Suprapubic skin (tissue), 4 donors: Measurements from ENCODE around the gene HAUS7. TPM values are rescaled to one million over a fixed set of nuclear protein-coding genes. Genes with fewer than 3 reads are reported as not detected.
"Not testable (repeated sequence)": the region's sequence is repeated elsewhere in the genome, so short reads cannot be mapped to it uniquely, and the experiment has no call there.

ENCODE experiments used
- DNase-seq, 2 donors: peaks; one replicate each; pipeline ENCODE4 v3.0.0-alpha.2; 2019; ENCODE audit warnings: low spot score in 2 of 2
- H3K27ac ChIP-seq: fragments of 200-600 bp; sonication (generic); one replicate; pipeline ENCODE4 v1.5.1; 2019
- H3K27me3 ChIP-seq: fragments of 200-600 bp; sonication (generic); one replicate; pipeline ENCODE4 v1.5.1; 2019
- H3K36me3 ChIP-seq: fragments of 200-600 bp; sonication (generic); one replicate; pipeline ENCODE4 v1.5.1; 2019
- H3K4me1 ChIP-seq: fragments of 200-600 bp; sonication (generic); one replicate; pipeline ENCODE4 v1.5.1; 2019
- H3K4me3 ChIP-seq: fragments of 200-600 bp; sonication (generic); one replicate; pipeline ENCODE4 v1.5.1; 2019; ENCODE audit warnings: mild to moderate bottlenecking
- H3K9me3 ChIP-seq: fragments of 200-600 bp; sonication (generic); one replicate; pipeline ENCODE4 v1.5.1; 2019
- EP300 ChIP-seq: sonication (generic); formaldehyde crosslinking; IDR thresholded peaks from one replicate; pipeline ENCODE4 v1.6.1; 2017; ENCODE audit warnings: antibody characterized with exemption
- POLR2A ChIP-seq, 2 donors: fragments of 450-650 bp; IDR thresholded peaks; one replicate each; pipeline ENCODE4 v1.6.1; 2017; ENCODE audit warnings: antibody characterized with exemption in 2 of 2, mild to moderate bottlenecking in 2 of 2, moderate library complexity in 2 of 2
- POLR2AphosphoS5 ChIP-seq, 3 donors: sonication (generic); formaldehyde crosslinking; IDR thresholded peaks; one replicate each; pipeline ENCODE4 v1.6.1; 2017; ENCODE audit warnings: antibody characterized with exemption in 3 of 3
- WGBS: methylation state at CpG from one replicate; pipeline ENCODE4 v1.1.5; 2018; 5-methylcytosine and 5-hydroxymethylcytosine counted together
- total RNA-seq, 4 donors: library from RNA; depleted of rRNA; stranded (reverse); fragments of >200 nt; gene quantifications; one replicate each; pipeline ENCODE4 v1.1.0, GENCODE V29; 2016
- TF ChIP-seq, protein P1 (sequence below), 2 donors: fragments of 200-600 bp in 1 of 2; fragments of 450-650 bp in 1 of 2; sonication (generic) in 1 of 2; IDR thresholded peaks; one replicate each; pipeline ENCODE4 v1.5.1; 2016 to 2019; ENCODE audit warnings: antibody characterized with exemption in 2 of 2, mild to moderate bottlenecking in 1 of 2, moderate library complexity in 1 of 2

Gene HAUS7
- total RNA-seq, 4 donors from 2014 or later = 16.4 to 43.4 (median 18.9) TPM

DNA sequence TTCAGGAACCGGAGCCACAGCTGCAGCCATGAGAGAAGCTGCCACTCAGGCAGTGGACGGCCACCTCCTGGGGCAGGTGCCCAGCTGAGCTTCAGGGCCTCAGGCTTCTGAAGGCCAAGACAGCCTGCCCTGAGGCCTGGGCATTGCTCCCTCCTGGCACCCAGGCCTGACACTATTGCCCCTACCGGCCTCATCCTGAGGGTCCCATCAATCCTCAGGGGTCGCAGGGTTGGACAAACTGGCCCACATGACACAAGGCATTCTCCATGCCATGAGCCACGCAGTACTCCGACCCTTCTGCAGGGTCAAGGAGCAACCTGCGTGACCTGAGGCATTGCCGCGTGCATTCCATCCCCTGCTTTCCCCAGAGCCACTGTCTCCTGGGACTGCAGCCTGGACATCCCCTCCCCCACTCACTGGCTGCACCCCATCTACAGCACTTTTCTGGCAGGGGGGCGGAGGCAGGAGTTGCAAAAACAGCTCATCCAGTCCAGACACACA lies 62.1 kb downstream of the HAUS7 start:
- no peaks in the 10 kb centered on the region for H3K27me3 ChIP-seq
- 75% methylated on average over 8 of the region's 10 CpGs for WGBS
- no peaks in the 10 kb centered on the region for H3K36me3 ChIP-seq
- no peak overlapping the region for H3K4me3 ChIP-seq
- H3K4me1 ChIP-seq = peaks cover 18% of the 10 kb centered on the region
- H3K9me3 ChIP-seq = no peaks in the 10 kb centered on the region
- DNase-seq = no peak
- no peak overlapping the region for H3K27ac ChIP-seq
- TF ChIP-seq, protein P1, sequence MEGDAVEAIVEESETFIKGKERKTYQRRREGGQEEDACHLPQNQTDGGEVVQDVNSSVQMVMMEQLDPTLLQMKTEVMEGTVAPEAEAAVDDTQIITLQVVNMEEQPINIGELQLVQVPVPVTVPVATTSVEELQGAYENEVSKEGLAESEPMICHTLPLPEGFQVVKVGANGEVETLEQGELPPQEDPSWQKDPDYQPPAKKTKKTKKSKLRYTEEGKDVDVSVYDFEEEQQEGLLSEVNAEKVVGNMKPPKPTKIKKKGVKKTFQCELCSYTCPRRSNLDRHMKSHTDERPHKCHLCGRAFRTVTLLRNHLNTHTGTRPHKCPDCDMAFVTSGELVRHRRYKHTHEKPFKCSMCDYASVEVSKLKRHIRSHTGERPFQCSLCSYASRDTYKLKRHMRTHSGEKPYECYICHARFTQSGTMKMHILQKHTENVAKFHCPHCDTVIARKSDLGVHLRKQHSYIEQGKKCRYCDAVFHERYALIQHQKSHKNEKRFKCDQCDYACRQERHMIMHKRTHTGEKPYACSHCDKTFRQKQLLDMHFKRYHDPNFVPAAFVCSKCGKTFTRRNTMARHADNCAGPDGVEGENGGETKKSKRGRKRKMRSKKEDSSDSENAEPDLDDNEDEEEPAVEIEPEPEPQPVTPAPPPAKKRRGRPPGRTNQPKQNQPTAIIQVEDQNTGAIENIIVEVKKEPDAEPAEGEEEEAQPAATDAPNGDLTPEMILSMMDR (IDR thresholded peaks at IDR 0.05) = no peak
- TF ChIP-seq POLR2A (IDR thresholded peaks at IDR 0.05) (no peak), POLR2AphosphoS5 (IDR thresholded peaks at IDR 0.05) (no peak), EP300 (no peak)

DNA sequence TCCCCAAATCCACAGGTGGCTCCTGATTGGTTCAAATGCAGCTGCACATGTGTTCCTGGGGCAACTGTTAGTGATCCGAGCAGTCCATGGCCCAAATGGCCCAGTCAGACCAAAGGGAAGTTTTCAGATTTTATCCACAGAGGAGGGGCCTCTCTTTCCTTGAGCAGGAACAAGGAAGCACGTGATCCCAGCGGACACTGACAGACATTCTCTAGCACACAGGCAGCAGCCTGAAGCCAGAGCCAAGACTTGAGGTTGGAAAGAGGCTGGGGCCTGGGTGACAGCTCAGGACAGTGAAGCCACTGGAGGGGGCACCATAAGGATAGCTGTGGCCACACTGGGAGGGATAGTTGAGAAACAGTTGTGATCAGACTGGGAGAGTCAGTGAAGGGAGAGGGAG lies 62.6 kb downstream of the HAUS7 start:
- Histone ChIP-seq H3K9me3 (no peaks in the 10 kb centered on the region), H3K36me3 (no peaks in the 10 kb centered on the region), H3K27me3 (no peaks in the 10 kb centered on the region), H3K4me3 (no peak overlapping the region), H3K27ac (no peak overlapping the region), H3K4me1 (peaks cover 18% of the 10 kb centered on the region)
- TF ChIP-seq, protein P1 (IDR thresholded peaks at IDR 0.05) = no peak
- TF ChIP-seq POLR2A (IDR thresholded peaks at IDR 0.05) (no peak), POLR2AphosphoS5 (IDR thresholded peaks at IDR 0.05) (no peak), EP300 (no peak)
- 70% methylated on average over 2 of the region's 3 CpGs for WGBS
- no peak for DNase-seq

DNA sequence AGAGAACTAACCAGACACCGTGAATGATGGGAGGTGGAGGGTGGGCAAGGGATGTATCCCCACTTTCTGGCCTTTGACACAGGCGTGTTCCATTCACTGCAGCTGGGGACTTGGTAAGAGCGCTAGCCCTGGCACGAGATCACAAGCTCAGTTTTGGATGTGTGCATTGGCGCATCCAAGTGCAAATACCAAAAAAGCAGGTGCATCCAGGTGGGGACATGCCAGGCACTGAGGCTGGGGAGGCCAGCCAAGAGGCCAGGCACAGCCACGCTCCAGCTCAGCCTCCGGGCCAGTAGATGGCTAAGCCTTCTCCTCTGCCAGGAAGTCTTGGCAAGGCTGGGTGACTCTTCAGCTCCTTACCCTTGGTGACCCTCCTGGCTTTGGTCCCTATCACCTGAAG lies 63.5 kb downstream of the HAUS7 start:
- DNase-seq = no peak
- H3K36me3 ChIP-seq = no peaks in the 10 kb centered on the region

DNA sequence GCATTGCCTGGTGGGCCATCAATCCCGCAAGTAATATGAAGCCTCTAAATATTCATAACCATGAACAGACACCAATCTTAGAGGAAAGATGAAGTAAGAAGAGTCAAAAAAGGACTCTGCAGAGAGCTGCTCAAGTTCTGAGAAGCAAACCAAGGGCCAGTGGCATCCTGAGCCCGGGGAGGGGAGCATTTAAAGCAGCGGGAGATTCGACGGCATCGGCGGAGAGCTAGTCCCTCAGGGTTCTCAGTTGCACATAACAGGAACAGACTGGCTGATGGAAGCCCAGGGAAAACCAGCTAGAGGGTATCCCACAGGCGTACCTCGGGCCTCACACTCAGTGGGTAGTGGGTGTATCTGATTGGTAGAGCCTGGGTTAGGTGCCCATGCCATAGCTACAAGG lies 64.4 kb downstream of the HAUS7 start:
- WGBS = 87% methylated on average over 7 of the region's 9 CpGs
- Histone ChIP-seq H3K4me1 (peaks cover under 1% of the 10 kb centered on the region), H3K36me3 (no peaks in the 10 kb centered on the region), H3K4me3 (no peak overlapping the region), H3K27ac (no peak overlapping the region), H3K27me3 (no peaks in the 10 kb centered on the region), H3K9me3 (no peaks in the 10 kb centered on the region)
- DNase-seq = no peak
- TF ChIP-seq POLR2A (IDR thresholded peaks at IDR 0.05) (no peak), EP300 (no peak), POLR2AphosphoS5 (IDR thresholded peaks at IDR 0.05) (no peak)
- TF ChIP-seq, protein P1 (IDR thresholded peaks at IDR 0.05) = no peak

More for the DNA sequence above, 63.5 kb downstream of the HAUS7 start:
- Histone ChIP-seq H3K27me3 (no peaks in the 10 kb centered on the region), H3K4me3 (no peak overlapping the region), H3K4me1 (peaks cover 10% of the 10 kb centered on the region), H3K9me3 (no peaks in the 10 kb centered on the region), H3K27ac (no peak overlapping the region)
- TF ChIP-seq POLR2A (IDR thresholded peaks at IDR 0.05) (no peak), EP300 (no peak), POLR2AphosphoS5 (IDR thresholded peaks at IDR 0.05) (no peak)
- TF ChIP-seq, protein P1 (IDR thresholded peaks at IDR 0.05) = no peak
- 54% methylated on average over 5 of the region's 7 CpGs for WGBS

DNA sequence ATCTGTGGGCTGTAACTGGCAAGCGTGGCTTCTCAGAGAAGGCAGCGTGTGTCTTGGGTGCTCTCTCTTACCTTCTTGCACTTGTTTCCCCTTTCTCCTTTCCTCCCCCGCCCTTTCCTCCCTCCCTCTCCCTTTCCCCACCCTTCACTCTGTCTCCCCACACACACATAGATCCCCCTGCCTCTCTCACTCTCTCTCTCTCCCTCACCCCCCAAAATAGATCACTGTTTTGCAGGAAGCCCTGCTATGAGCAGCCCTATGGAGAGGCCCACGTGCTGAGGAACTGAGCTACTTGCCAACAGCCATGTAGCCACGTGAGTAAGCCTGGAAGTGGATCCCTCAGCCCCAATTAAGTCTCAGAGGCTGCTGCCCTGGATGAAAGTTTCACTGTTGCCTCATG lies 65.0 kb downstream of the HAUS7 start:
- Histone ChIP-seq H3K27ac (no peak overlapping the region), H3K27me3 (no peaks in the 10 kb centered on the region), H3K4me3 (no peak overlapping the region), H3K36me3 (no peaks in the 10 kb centered on the region), H3K4me1 (no peaks in the 10 kb centered on the region), H3K9me3 (no peaks in the 10 kb centered on the region)
- TF ChIP-seq, protein P1 (IDR thresholded peaks at IDR 0.05) = no peak
- no peak for TF ChIP-seq POLR2A (IDR thresholded peaks at IDR 0.05)
- TF ChIP-seq EP300 = no peak
- no peak for TF ChIP-seq POLR2AphosphoS5 (IDR thresholded peaks at IDR 0.05)
- 52% methylated on average over 5 of the region's 5 CpGs for WGBS
- no peak for DNase-seq

DNA sequence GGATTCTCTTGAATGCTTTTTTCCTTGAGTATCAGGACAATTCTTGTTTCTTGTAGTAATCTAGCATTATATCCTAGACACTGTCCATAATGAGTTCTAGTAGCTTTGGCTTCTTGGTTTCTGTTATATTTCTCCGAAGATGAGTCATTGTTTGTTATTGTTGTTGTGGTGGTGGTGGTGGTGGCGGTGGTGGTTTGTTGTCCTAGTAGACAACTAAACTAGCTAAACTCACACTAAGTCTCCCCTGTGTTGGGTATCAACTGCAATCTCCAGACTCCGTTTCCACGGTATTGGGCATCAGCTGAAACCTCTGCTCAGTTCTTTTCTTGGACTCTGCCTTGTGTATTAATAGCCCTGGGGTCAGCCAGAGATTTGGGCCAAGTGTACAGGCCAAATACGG lies 66.0 kb downstream of the HAUS7 start:
- not testable (repeated sequence) for H3K27me3 ChIP-seq, H3K4me1 ChIP-seq, H3K4me3 ChIP-seq, H3K36me3 ChIP-seq, H3K27ac ChIP-seq, DNase-seq, H3K9me3 ChIP-seq
- 76% methylated on average over 5 of the region's 5 CpGs for WGBS
